ENCODE results near the gene ZNF343.

GRCh38 chr20:2465100-2465499 lies 43.6 kb downstream of the ZNF343 start:
- TF ChIP-seq, protein P1, sequence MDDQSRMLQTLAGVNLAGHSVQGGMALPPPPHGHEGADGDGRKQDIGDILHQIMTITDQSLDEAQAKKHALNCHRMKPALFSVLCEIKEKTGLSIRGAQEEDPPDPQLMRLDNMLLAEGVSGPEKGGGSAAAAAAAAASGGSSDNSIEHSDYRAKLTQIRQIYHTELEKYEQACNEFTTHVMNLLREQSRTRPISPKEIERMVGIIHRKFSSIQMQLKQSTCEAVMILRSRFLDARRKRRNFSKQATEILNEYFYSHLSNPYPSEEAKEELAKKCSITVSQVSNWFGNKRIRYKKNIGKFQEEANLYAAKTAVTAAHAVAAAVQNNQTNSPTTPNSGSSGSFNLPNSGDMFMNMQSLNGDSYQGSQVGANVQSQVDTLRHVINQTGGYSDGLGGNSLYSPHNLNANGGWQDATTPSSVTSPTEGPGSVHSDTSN (IDR thresholded peaks at IDR 0.05), result no peak
- TF ChIP-seq CTCF (IDR thresholded peaks at IDR 0.05) (no peak), SIN3A (IDR thresholded peaks at IDR 0.05; ENCODE audit: borderline replicate concordance, low read depth, low read length) (no peak), MEF2A (IDR thresholded peaks at IDR 0.05; ENCODE audit: borderline replicate concordance, low read depth) (no peak), YY1 (IDR thresholded peaks at IDR 0.05; ENCODE audit: low read depth) (no peak), REST (IDR thresholded peaks at IDR 0.05; ENCODE audit: low read depth, low read length) (no peak), RAD21 (IDR thresholded peaks at IDR 0.05; ENCODE audit: low read length) (no peak)

All from SK-N-SH (cell line).